Mesenchymal stem cell (in vitro differentiated cells and primary cell): ENCODE results near the gene ZNF839.

Experiments used
- DNase-seq: peaks from one replicate; pipeline ENCODE4 v3.0.0-alpha.2; 2013
- H2AFZ ChIP-seq: one replicate; pipeline ENCODE4 v1.6.1; 2013; ENCODE audit warnings: low read depth, mild to moderate bottlenecking, control low read depth, inconsistent platforms, low read length, moderate library complexity
- H2AK5ac ChIP-seq: 2 replicates; pipeline ENCODE4 v1.6.1; 2013; ENCODE audit warnings: low read length, moderate library complexity, mild to moderate bottlenecking, inconsistent platforms; ENCODE audit not compliant: severe bottlenecking
- H2BK120ac ChIP-seq: one replicate; pipeline ENCODE4 v1.6.1; 2013; ENCODE audit warnings: low read depth, mild to moderate bottlenecking, inconsistent platforms, low read length, moderate library complexity
- H2BK12ac ChIP-seq, 2 experiments: one replicate each; pipeline ENCODE4 v1.6.1; 2013; ENCODE audit warnings: inconsistent platforms in 2 of 2, low read length in 2 of 2, mild to moderate bottlenecking in 2 of 2, moderate library complexity in 2 of 2, control low read depth in 1 of 2
- H2BK15ac ChIP-seq: one replicate; pipeline ENCODE4 v1.6.1; 2013; ENCODE audit warnings: mild to moderate bottlenecking, low read depth, inconsistent platforms; ENCODE audit not compliant: poor library complexity, severe bottlenecking
- H2BK5ac ChIP-seq: 2 replicates; pipeline ENCODE4 v1.6.1; 2013; ENCODE audit warnings: low read depth, mild to moderate bottlenecking, low read length, control low read depth, inconsistent platforms; ENCODE audit not compliant: poor library complexity, severe bottlenecking
- H3K14ac ChIP-seq, 2 experiments: one replicate each; pipeline ENCODE4 v1.6.1; 2013; ENCODE audit warnings: inconsistent platforms in 2 of 2, low read length in 2 of 2, control low read depth in 1 of 2, mild to moderate bottlenecking in 1 of 2, moderate library complexity in 1 of 2
- H3K18ac ChIP-seq, 2 experiments: one replicate each; pipeline ENCODE4 v1.6.1; 2013; ENCODE audit warnings: inconsistent platforms in 2 of 2, low read length in 2 of 2, control low read depth in 1 of 2, low read depth in 1 of 2, mild to moderate bottlenecking in 1 of 2
- H3K23ac ChIP-seq, 2 experiments: one replicate each; pipeline ENCODE4 v1.6.1; 2013; ENCODE audit warnings: inconsistent platforms in 2 of 2, low read length in 2 of 2, mild to moderate bottlenecking in 2 of 2, moderate library complexity in 2 of 2, control low read depth in 1 of 2
- H3K27ac ChIP-seq: 2 replicates; pipeline ENCODE4 v1.5.1; 2013; ENCODE audit warnings: mild to moderate bottlenecking, moderate library complexity, low read length, control low read depth, inconsistent platforms; ENCODE audit not compliant: poor library complexity, severe bottlenecking
- H3K27me3 ChIP-seq, 2 experiments: 2 replicates each; pipeline versions ENCODE4 v1.6.1 to v1.7.0; 2013; ENCODE audit warnings: low read length in 2 of 2, mild to moderate bottlenecking in 2 of 2, moderate library complexity in 2 of 2, control low read depth in 1 of 2, inconsistent platforms in 1 of 2; ENCODE audit not compliant: control insufficient read depth in 1 of 2, insufficient read depth in 1 of 2
- H3K36me3 ChIP-seq, 2 experiments: 2 replicates each; pipeline versions ENCODE4 v1.6.1 to v1.7.0; 2013; ENCODE audit warnings: low read length in 2 of 2, control low read depth in 1 of 2, inconsistent platforms in 1 of 2, low read depth in 1 of 2, mild to moderate bottlenecking in 1 of 2; ENCODE audit not compliant: insufficient read depth in 2 of 2, control insufficient read depth in 1 of 2
- H3K4ac ChIP-seq, 2 experiments: one replicate each; pipeline ENCODE4 v1.6.1; 2013; ENCODE audit warnings: inconsistent platforms in 2 of 2, low read length in 2 of 2, mild to moderate bottlenecking in 2 of 2, moderate library complexity in 2 of 2, control low read depth in 1 of 2, low read depth in 1 of 2
- H3K4me1 ChIP-seq: 2 replicates; pipeline ENCODE4 v1.6.1; 2013; ENCODE audit warnings: low read depth, low read length, control low read depth; ENCODE audit not compliant: control insufficient read depth, insufficient read depth
- H3K4me2 ChIP-seq: 2 replicates; pipeline ENCODE4 v1.6.1; 2013; ENCODE audit warnings: low read length, mild to moderate bottlenecking, inconsistent platforms; ENCODE audit not compliant: poor library complexity, severe bottlenecking
- H3K4me3 ChIP-seq, 2 experiments: 2 replicates each; pipeline versions ENCODE4 v1.5.1 to v1.7.0; 2013; ENCODE audit warnings: low read length in 2 of 2, mild to moderate bottlenecking in 2 of 2, control low read depth in 1 of 2, low read depth in 1 of 2; ENCODE audit not compliant: insufficient read depth in 1 of 2
- H3K79me1 ChIP-seq: replicated peaks from 2 replicates; pipeline ENCODE4 v1.6.1; 2013; ENCODE audit warnings: mild to moderate bottlenecking, control low read depth, low read length, inconsistent platforms; ENCODE audit not compliant: poor library complexity, severe bottlenecking
- H3K9ac ChIP-seq: 2 replicates; pipeline ENCODE4 v1.7.0; 2013; ENCODE audit warnings: mild to moderate bottlenecking, low read length, moderate library complexity
- H3K9me3 ChIP-seq: 2 replicates; pipeline ENCODE4 v1.7.0; 2013; ENCODE audit warnings: mild to moderate bottlenecking, low read length; ENCODE audit not compliant: control insufficient read depth
- H4K8ac ChIP-seq: one replicate; pipeline ENCODE4 v1.6.1; 2013; ENCODE audit warnings: inconsistent platforms, mild to moderate bottlenecking, low read length, moderate library complexity
- H4K91ac ChIP-seq: one replicate; pipeline ENCODE4 v1.6.1; 2013; ENCODE audit warnings: mild to moderate bottlenecking, low read length, inconsistent platforms
- WGBS: methylation state at CpG from one replicate; pipeline ENCODE4 v1.1.7; 2013; ENCODE audit warnings: mixed read lengths; 5-methylcytosine and 5-hydroxymethylcytosine counted together

ZNF839 gene

GRCh38 chr14:102333390-102333789 lies 13.8 kb downstream of the ZNF839 start:
- Histone ChIP-seq H4K91ac (no peak overlapping the region), H2AK5ac (no peak overlapping the region), H3K4me2 (no peak overlapping the region), H2AFZ (no peak overlapping the region), H3K4me3 (no peak overlapping the region), H3K4ac (no peak overlapping the region), H3K27me3 (no peaks in the 10 kb centered on the region), H3K14ac (no peak overlapping the region), H3K9me3 (no peaks in the 10 kb centered on the region), H3K79me1 (peaks cover 5% of the 10 kb centered on the region), H3K9ac (no peak overlapping the region), H3K23ac (no peak overlapping the region), H2BK5ac (no peak overlapping the region), H4K8ac (no peak overlapping the region), H2BK120ac (no peak overlapping the region), H2BK15ac (no peak overlapping the region), H3K18ac (no peak overlapping the region), H3K27ac (no peak overlapping the region), H3K4me1 (no peaks in the 10 kb centered on the region), H3K36me3 (peaks cover 40 to 54% of the 10 kb centered on the region in 2 experiments), H2BK12ac (no peak overlapping the region)
- WGBS = 83% methylated on average over 7 of the region's 7 CpGs
- no peak for DNase-seq

- H3K27ac ChIP-seq = no peak overlapping the region
- 94% methylated on average over 11 of the region's 13 CpGs for WGBS
- H2BK15ac ChIP-seq = no peak overlapping the region
- H3K4ac ChIP-seq = no peak overlapping the region
- H3K9ac ChIP-seq = no peak overlapping the region
- no peak overlapping the region for H2AK5ac ChIP-seq
- H3K4me2 ChIP-seq = no peak overlapping the region
- H3K14ac ChIP-seq = no peak overlapping the region
- H2BK12ac ChIP-seq = no peak overlapping the region
- no peak overlapping the region for H4K91ac ChIP-seq
- no peak overlapping the region for H2AFZ ChIP-seq
- H2BK120ac ChIP-seq = no peak overlapping the region
- H3K9me3 ChIP-seq = no peaks in the 10 kb centered on the region
- H3K79me1 ChIP-seq = peaks cover 5% of the 10 kb centered on the region
- H3K4me3 ChIP-seq = no peak overlapping the region
- no peak overlapping the region for H2BK5ac ChIP-seq
- H3K4me1 ChIP-seq = no peaks in the 10 kb centered on the region
- no peak for DNase-seq
- H4K8ac ChIP-seq = no peak overlapping the region
- no peak overlapping the region for H3K23ac ChIP-seq
- H3K18ac ChIP-seq = no peak overlapping the region
- H3K36me3 ChIP-seq = peaks cover 47 to 59% of the 10 kb centered on the region in 2 experiments
- H3K27me3 ChIP-seq = no peaks in the 10 kb centered on the region
Measured at GRCh38 chr14:102333795-102334705, 14.5 kb downstream of the ZNF839 start.

GRCh38 chr14:102335163-102335562 lies 15.6 kb downstream of the ZNF839 start:
- Histone ChIP-seq H3K4ac (no peak overlapping the region), H3K18ac (no peak overlapping the region), H3K14ac (peak overlapping the region in 1 of 2 experiments; percentile 22), H3K9me3 (no peaks in the 10 kb centered on the region), H3K4me2 (no peak overlapping the region), H2BK15ac (no peak overlapping the region), H2BK120ac (no peak overlapping the region), H4K8ac (no peak overlapping the region), H2BK12ac (no peak overlapping the region), H3K23ac (no peak overlapping the region), H2AK5ac (no peak overlapping the region), H3K4me1 (no peaks in the 10 kb centered on the region), H3K4me3 (no peak overlapping the region), H2AFZ (no peak overlapping the region), H2BK5ac (no peak overlapping the region), H3K36me3 (peaks cover 49 to 66% of the 10 kb centered on the region in 2 experiments), H3K79me1 (peaks cover 5% of the 10 kb centered on the region), H3K27ac (no peak overlapping the region), H3K27me3 (no peaks in the 10 kb centered on the region), H3K9ac (no peak overlapping the region), H4K91ac (no peak overlapping the region)
- 95% methylated on average over 7 of the region's 7 CpGs for WGBS
- DNase-seq = no peak

- Histone ChIP-seq H3K27ac (no peak overlapping the region), H2AFZ (no peak overlapping the region), H4K8ac (no peak overlapping the region), H3K27me3 (no peaks in the 10 kb centered on the region), H2BK12ac (no peak overlapping the region), H2BK120ac (no peak overlapping the region), H2BK15ac (no peak overlapping the region), H3K9me3 (no peaks in the 10 kb centered on the region), H2AK5ac (no peak overlapping the region), H3K14ac (no peak overlapping the region), H3K4ac (no peak overlapping the region), H3K23ac (no peak overlapping the region), H4K91ac (no peak overlapping the region), H3K79me1 (peaks cover 6% of the 10 kb centered on the region), H3K9ac (no peak overlapping the region), H3K18ac (no peak overlapping the region), H3K36me3 (peaks cover 64 to 75% of the 10 kb centered on the region in 2 experiments), H3K4me3 (no peak overlapping the region), H3K4me1 (no peaks in the 10 kb centered on the region), H3K4me2 (no peak overlapping the region), H2BK5ac (no peak overlapping the region)
- 90% methylated on average over 9 of the region's 9 CpGs for WGBS
- no peak for DNase-seq
Measured at GRCh38 chr14:102338724-102339123, 19.2 kb downstream of the ZNF839 start.
